Measurements from ENCODE around the gene KRT2. TPM values are rescaled to one million over a fixed set of nuclear protein-coding genes. Genes with fewer than 3 reads are reported as not detected.

Gene KRT2
- total and polyA plus RNA-seq, 2 of the 8 experiments (the other 6 are each of a cell fraction or from before 2014, with no cell fraction given), result not detected

GRCh38 chr12:52628841-52629240, 23.2 kb downstream of the KRT2 start:
- H3K9me3 ChIP-seq (ENCODE audit: insufficient read depth in 2 of 2, low read depth in 1 of 2, low read length in 1 of 2), result no peaks in the 10 kb centered on the region
- no peak overlapping the region for H2AK5ac ChIP-seq (ENCODE audit: low read depth, low read length)
- H2BK5ac ChIP-seq (ENCODE audit: low read depth, low read length), result no peak overlapping the region
- no peaks in the 10 kb centered on the region for H4K20me1 ChIP-seq (replicated peaks in 1 of 2; ENCODE audit: control insufficient read depth in 1 of 2, insufficient read depth in 2 of 2, low read length in 2 of 2)
- no peaks in the 10 kb centered on the region for H3K4me1 ChIP-seq (replicated peaks in 1 of 4; ENCODE audit: control insufficient read depth in 3 of 4, insufficient read depth in 4 of 4, low read length in 3 of 4)
- H2BK15ac ChIP-seq (ENCODE audit: low read length), result no peak overlapping the region
- CTCF ChIA-PET (ENCODE audit: partially characterized antibody), result interaction anchor here (0.9 to 1.7 kb wide), 3 partner anchors 17 to 242 kb away, joined by 3 to 6 read pairs (median 3); no protein-coding TSS in a partner anchor
- H4K5ac ChIP-seq (ENCODE audit: insufficient read length, low read depth, low read length), result no peak overlapping the region
- no peaks in the 10 kb centered on the region for H3K36me3 ChIP-seq (ENCODE audit: control insufficient read depth in 2 of 4, insufficient read depth in 4 of 4, low read length in 3 of 4)
- POLR2A ChIA-PET (ENCODE audit: partially characterized antibody), result interaction anchor here (0.6 kb wide), 1 partner anchor 242 kb away, joined by 3 read pairs; no protein-coding TSS in a partner anchor
- no peak overlapping the region for H4K91ac ChIP-seq (replicated peaks; ENCODE audit: insufficient read length, low read length)
- H3K14ac ChIP-seq (ENCODE audit: insufficient read length), result no peak overlapping the region
- H2AFZ ChIP-seq (ENCODE audit: low read length), result no peak overlapping the region
- no peaks in the 10 kb centered on the region; the same call in 1 of the 2 replicates for H3K79me1 ChIP-seq (ENCODE audit: low read depth, low read length)
- DNase-seq (ENCODE audit: low read depth in 1 of 2, low spot score in 2 of 2) (peak in 1 of 2 experiments; percentile 17), FAIRE-seq (no peak)
- no peaks in the 10 kb centered on the region for H3K79me2 ChIP-seq (ENCODE audit: control insufficient read depth in 1 of 2, insufficient read depth in 2 of 2, low read length in 2 of 2)
- H3K9ac ChIP-seq (replicated peaks in 1 of 4; ENCODE audit: extremely low read depth in 1 of 4, low read depth in 3 of 4, low read length in 3 of 4), result no peak overlapping the region
- H3K23me2 ChIP-seq (ENCODE audit: low read depth, low read length), result no peaks in the 10 kb centered on the region
- 69% methylated on average over 2 of the region's 2 CpGs; no CpG with 5 or more reads in 1 of the 2 experiments for WGBS, 2 experiments (ENCODE audit: extremely low coverage in 1 of 2, insufficient coverage in 1 of 2, insufficient read length in 1 of 2, insufficient replicate concordance in 2 of 2, low coverage in 1 of 2, low lambda C conversion rate in 2 of 2, missing lambda C conversion rate in 1 of 2)
- H2BK20ac ChIP-seq (ENCODE audit: low read length), result no peak overlapping the region
- no peaks in the 10 kb centered on the region; a peak in 2 of 7 replicates for H3K27me3 ChIP-seq (replicated peaks in 1 of 4; ENCODE audit: control insufficient read depth in 3 of 4, extremely low read depth in 1 of 4, insufficient read depth in 3 of 4, low read length in 3 of 4)
- H3K4me3 ChIP-seq (ENCODE audit: extremely low read depth in 1 of 4, insufficient read depth in 2 of 4, low read depth in 3 of 4, low read length in 4 of 4), result no peak overlapping the region
- H3K23ac ChIP-seq (ENCODE audit: insufficient read length), result no peak overlapping the region
- no peak overlapping the region for H3K4ac ChIP-seq (replicated peaks; ENCODE audit: insufficient read length, low read depth, low read length)
- TF ChIP-seq GABPA (IDR thresholded peaks at IDR 0.05; ENCODE audit: borderline replicate concordance, insufficient read depth, low read length) (no peak), KDM5A (IDR thresholded peaks at IDR 0.05; ENCODE audit: low read length) (no peak), BCL11A (IDR thresholded peaks at IDR 0.05; ENCODE audit: low read depth in 2 of 2, low read length in 2 of 2) (no peak), RNF2 (IDR thresholded peaks at IDR 0.05; ENCODE audit: borderline replicate concordance, low read depth, low read length, missing control alignments, poor library complexity, severe bottlenecking) (no peak), SP4 (IDR thresholded peaks at IDR 0.05; ENCODE audit: low read length) (no peak), SAP30 (IDR thresholded peaks at IDR 0.05; ENCODE audit: insufficient read depth, insufficient replicate concordance, low read length) (no peak), POU5F1 (IDR thresholded peaks at IDR 0.05; ENCODE audit: low read depth, low read length) (no peak), TAF7 (optimal IDR thresholded peaks at IDR 0.05; ENCODE audit: borderline replicate concordance, low read depth, low read length) (no peak), CREB1 (IDR thresholded peaks at IDR 0.05) (no peak), NRF1 (IDR thresholded peaks at IDR 0.05; ENCODE audit: low read depth, low read length) (no peak)
- no peak overlapping the region for H3K27ac ChIP-seq (ENCODE audit: low read depth, low read length)
- no peak overlapping the region for H4K8ac ChIP-seq (ENCODE audit: extremely low read depth, insufficient read depth, low read length)
- no peak overlapping the region for H2BK12ac ChIP-seq (ENCODE audit: low read depth, low read length)
- H3K18ac ChIP-seq (ENCODE audit: extremely low read depth, low read length), result no peak overlapping the region
- no peak overlapping the region for H3K4me2 ChIP-seq (ENCODE audit: insufficient read depth in 1 of 2, low read depth in 2 of 2, low read length in 2 of 2)
- no peak overlapping the region for H2BK120ac ChIP-seq (replicated peaks; ENCODE audit: low read depth, low read length)
- H3K56ac ChIP-seq (replicated peaks; ENCODE audit: insufficient read length, low read depth, low read length), result no peak overlapping the region
